ENCODE data around the gene USP34.

DNA sequence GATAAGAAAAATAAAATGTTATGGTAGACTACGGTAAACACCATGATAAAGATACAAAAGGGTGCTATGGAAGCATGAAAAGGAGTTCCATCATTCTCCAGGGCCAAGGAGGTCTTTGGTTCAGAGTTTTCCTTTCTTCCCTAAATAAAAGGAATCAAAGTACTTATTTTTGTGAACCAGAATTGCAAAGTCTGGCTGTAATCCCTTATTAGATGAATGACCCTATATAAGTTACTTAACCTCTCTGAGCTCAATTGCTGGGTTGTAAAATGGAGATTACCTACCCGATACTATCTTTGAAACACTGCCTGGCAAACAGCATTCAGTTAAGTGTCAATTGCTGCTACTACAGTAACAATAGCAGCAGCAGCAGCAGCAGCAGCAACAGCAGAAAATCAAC is 218.9 kb downstream of the USP34 start:
- no peak for TF ChIP-seq GATA2 (IDR thresholded peaks at IDR 0.05; ENCODE audit: low read depth, low read length)
- no peak for TF ChIP-seq GATA3 (IDR thresholded peaks at IDR 0.05; ENCODE audit: low read depth, low read length)

Data from SH-SY5Y (cell line).